ENCODE data around the gene TRNP1. TPM values are rescaled to one million over a fixed set of nuclear protein-coding genes. Genes with fewer than 3 reads are reported as not detected.

Gene TRNP1
- total RNA-seq, 4 donors from 2014 or later, result 1.9 to 12.2 (median 3.2) TPM; not detected in 1

GRCh38 chr1:27009601-27010197 is 16.2 kb downstream of the TRNP1 start:
- Histone ChIP-seq H3K27ac (peak overlapping the region in 1 of 4 donors; percentile 86), H3K27me3 (no peaks in the 10 kb centered on the region), H3K9me3 (no peaks in the 10 kb centered on the region), H3K4me3 (peak overlapping the region in 1 of 4 donors; percentile 5), H3K4me1 (peaks cover 0 to 27% (median 0%) of the 10 kb centered on the region in 4 donors), H3K36me3 (no peaks in the 10 kb centered on the region)
- no peak for TF ChIP-seq CTCF (IDR thresholded peaks at IDR 0.05)
- TF ChIP-seq POLR2A (IDR thresholded peaks at IDR 0.05), result no peak
- peak in 1 of 3 donors; percentile 49 for DNase-seq

GRCh38 chr1:27010226-27010994 is 16.9 kb downstream of the TRNP1 start:
- DNase-seq, result no peak

GRCh38 chr1:27011058-27011764 is 17.7 kb downstream of the TRNP1 start:
- Histone ChIP-seq H3K27ac (peak overlapping the region in 2 of 4 donors; percentile 27 to 86), H3K4me3 (peak overlapping the region in 1 of 4 donors; percentile 53), H3K4me1 (peaks cover 0 to 20% (median 0%) of the 10 kb centered on the region in 4 donors), H3K36me3 (no peaks in the 10 kb centered on the region), H3K27me3 (no peaks in the 10 kb centered on the region), H3K9me3 (no peaks in the 10 kb centered on the region)
- DNase-seq, result peak in 1 of 3 donors; percentile 57
- TF ChIP-seq POLR2A (IDR thresholded peaks at IDR 0.05) (no peak), CTCF (IDR thresholded peaks at IDR 0.05) (no peak)

More at GRCh38 chr1:27010226-27010994, 16.9 kb downstream of the TRNP1 start:
- Histone ChIP-seq H3K27me3 (no peaks in the 10 kb centered on the region), H3K4me1 (peaks cover 0 to 20% (median 0%) of the 10 kb centered on the region in 4 donors), H3K36me3 (no peaks in the 10 kb centered on the region), H3K9me3 (no peaks in the 10 kb centered on the region), H3K4me3 (peak overlapping the region in 1 of 4 donors; percentile 5), H3K27ac (peak overlapping the region in 2 of 4 donors; percentile 27 to 86)
- TF ChIP-seq CTCF (IDR thresholded peaks at IDR 0.05) (no peak), POLR2A (IDR thresholded peaks at IDR 0.05) (no peak)

- H3K27ac ChIP-seq, result peak overlapping the region in 2 of 4 donors; percentile 11 to 86
- no peaks in the 10 kb centered on the region for H3K36me3 ChIP-seq
- peak overlapping the region; percentile 20 to 53 (median 39) for H3K4me3 ChIP-seq
- H3K27me3 ChIP-seq, result no peaks in the 10 kb centered on the region
- peaks cover 0 to 20% (median 0%) of the 10 kb centered on the region in 4 donors for H3K4me1 ChIP-seq
- no peaks in the 10 kb centered on the region for H3K9me3 ChIP-seq
- DNase-seq, result peak in 1 of 3 donors; percentile 41
- no peak for TF ChIP-seq POLR2A (IDR thresholded peaks at IDR 0.05)
- no peak for TF ChIP-seq CTCF (IDR thresholded peaks at IDR 0.05)
Measured at GRCh38 chr1:27011976-27012563, 18.6 kb downstream of the TRNP1 start.

- no peak for DNase-seq
- Histone ChIP-seq H3K27ac (no peak overlapping the region), H3K27me3 (no peaks in the 10 kb centered on the region), H3K36me3 (no peaks in the 10 kb centered on the region), H3K9me3 (no peaks in the 10 kb centered on the region), H3K4me1 (peaks cover 0 to 5% (median 0%) of the 10 kb centered on the region in 4 donors), H3K4me3 (no peak overlapping the region)
- TF ChIP-seq POLR2A (IDR thresholded peaks at IDR 0.05) (no peak), CTCF (IDR thresholded peaks at IDR 0.05) (no peak)
Measured at GRCh38 chr1:27015260-27015659, 21.8 kb downstream of the TRNP1 start.

Measured in Peyer's patch (tissue), 4 donors.